H9 (cell line): ENCODE results near the gene CEMIP2. TPM values are rescaled to one million over a fixed set of nuclear protein-coding genes. Genes with fewer than 3 reads are reported as not detected.

Experiments
- DNase-seq: peaks from one replicate; pipeline ENCODE4 v3.0.0-alpha.2; 2017
- H2AFZ ChIP-seq: one replicate; pipeline ENCODE4 v1.6.1; 2013; ENCODE audit warnings: mild to moderate bottlenecking, low read length, control low read depth, moderate library complexity
- H2AK5ac ChIP-seq: 2 replicates; pipeline ENCODE4 v1.6.1; 2013; ENCODE audit warnings: low read length, control low read depth, mixed read lengths; ENCODE audit not compliant: insufficient read length
- H2BK120ac ChIP-seq: one replicate; pipeline ENCODE4 v1.6.1; 2013; ENCODE audit warnings: low read depth, mild to moderate bottlenecking, low read length, control low read depth, inconsistent platforms; ENCODE audit not compliant: poor library complexity, severe bottlenecking
- H2BK12ac ChIP-seq: 2 replicates; pipeline ENCODE4 v1.6.1; 2013; ENCODE audit warnings: low read length, control low read depth, mixed read lengths, low read depth; ENCODE audit not compliant: insufficient read length
- H2BK15ac ChIP-seq: 2 replicates; pipeline ENCODE4 v1.6.1; 2013; ENCODE audit warnings: low read depth, low read length, control low read depth
- H2BK20ac ChIP-seq: one replicate; pipeline ENCODE4 v1.6.1; 2013; ENCODE audit warnings: low read depth, mild to moderate bottlenecking, low read length, control low read depth, inconsistent platforms; ENCODE audit not compliant: poor library complexity, severe bottlenecking
- H2BK5ac ChIP-seq: 2 replicates; pipeline ENCODE4 v1.6.1; 2013; ENCODE audit warnings: low read length, control low read depth, mixed read lengths; ENCODE audit not compliant: insufficient read length
- H3K14ac ChIP-seq: 2 replicates; pipeline ENCODE4 v1.6.1; 2013; ENCODE audit warnings: low read length, control low read depth; ENCODE audit not compliant: insufficient read depth
- H3K18ac ChIP-seq: 2 replicates; pipeline ENCODE4 v1.6.1; 2013; ENCODE audit warnings: low read depth, mild to moderate bottlenecking, mixed read lengths, low read length, control low read depth; ENCODE audit not compliant: insufficient read length
- H3K23ac ChIP-seq: 2 replicates; pipeline ENCODE4 v1.6.1; 2013; ENCODE audit warnings: low read length, control low read depth, mixed read lengths, low read depth; ENCODE audit not compliant: insufficient read length
- H3K23me2 ChIP-seq: 2 replicates; pipeline ENCODE4 v1.6.1; 2013; ENCODE audit warnings: low read depth, mild to moderate bottlenecking, mixed read lengths, low read length, control low read depth; ENCODE audit not compliant: insufficient read length, poor library complexity, severe bottlenecking
- H3K27ac ChIP-seq: 2 replicates; pipeline ENCODE4 v1.5.1; 2013; ENCODE audit warnings: low read length, control low read depth, mixed read lengths, low read depth; ENCODE audit not compliant: insufficient read length
- H3K27me3 ChIP-seq: 2 replicates; pipeline ENCODE4 v1.6.1; 2013; ENCODE audit warnings: low read length, control low read depth, inconsistent platforms; ENCODE audit not compliant: insufficient read depth
- H3K4ac ChIP-seq: 2 replicates; pipeline ENCODE4 v1.6.1; 2013; ENCODE audit warnings: low read depth, mild to moderate bottlenecking, control low read depth, inconsistent platforms, low read length, moderate library complexity
- H3K4me1 ChIP-seq: 2 replicates; pipeline ENCODE4 v1.6.1; 2013; ENCODE audit warnings: low read length, control low read depth, inconsistent platforms; ENCODE audit not compliant: insufficient read depth
- H3K4me2 ChIP-seq: 2 replicates; pipeline ENCODE4 v1.6.1; 2013; ENCODE audit warnings: low read length, control low read depth, mixed read lengths; ENCODE audit not compliant: insufficient read length, insufficient read depth
- H3K56ac ChIP-seq: 2 replicates; pipeline ENCODE4 v1.6.1; 2013; ENCODE audit warnings: low read depth, mild to moderate bottlenecking, mixed read lengths, low read length, control low read depth; ENCODE audit not compliant: insufficient read length
- H3K79me1 ChIP-seq: 2 replicates; pipeline ENCODE4 v1.6.1; 2013; ENCODE audit warnings: low read depth, mild to moderate bottlenecking, moderate library complexity, low read length, control low read depth, inconsistent platforms; ENCODE audit not compliant: insufficient read depth, poor library complexity, severe bottlenecking
- H3K79me2 ChIP-seq: 2 replicates; pipeline ENCODE4 v1.6.1; 2013; ENCODE audit warnings: low read length, control low read depth, inconsistent platforms; ENCODE audit not compliant: insufficient read depth
- H3K9ac ChIP-seq: 2 replicates; pipeline ENCODE4 v1.6.1; 2013; ENCODE audit warnings: low read length, control low read depth, mixed read lengths; ENCODE audit not compliant: insufficient read length; ENCODE audit errors: extremely low read depth
- H3K9me3 ChIP-seq: one replicate; pipeline ENCODE4 v1.6.1; 2013; ENCODE audit warnings: low read depth, low read length, inconsistent platforms; ENCODE audit not compliant: control insufficient read depth
- H3T11ph ChIP-seq: one replicate; pipeline ENCODE4 v1.6.1; 2013; ENCODE audit warnings: mild to moderate bottlenecking, low read length, control low read depth, inconsistent platforms
- H4K20me1 ChIP-seq: one replicate; pipeline ENCODE4 v1.6.1; 2013; ENCODE audit not compliant: control insufficient read depth, insufficient read length, insufficient read depth
- H4K5ac ChIP-seq: 2 replicates; pipeline ENCODE4 v1.6.1; 2013; ENCODE audit warnings: low read depth, mild to moderate bottlenecking, mixed read lengths, low read length, control low read depth; ENCODE audit not compliant: insufficient read length
- H4K8ac ChIP-seq: replicated peaks from 2 replicates; pipeline ENCODE4 v1.6.1; 2013; ENCODE audit warnings: low read length, control low read depth, mixed read lengths, low read depth; ENCODE audit not compliant: insufficient read length
- H4K91ac ChIP-seq: 2 replicates; pipeline ENCODE4 v1.6.1; 2013; ENCODE audit warnings: low read depth, mild to moderate bottlenecking, moderate library complexity, mixed read lengths, low read length, control low read depth; ENCODE audit not compliant: insufficient read length
- H3K27ac Mint-ChIP-seq, 3 experiments: 2 replicates in 2 of 3; 3 replicates in 1 of 3; pipeline ENCODE4 v1.8.0; 2020 to 2021; ENCODE audit warnings: mixed read lengths in 3 of 3, mild to moderate bottlenecking in 1 of 3, moderate library complexity in 1 of 3
- H3K27me3 Mint-ChIP-seq: 2 replicates; pipeline ENCODE4 v1.8.0; 2021; ENCODE audit warnings: low read depth, mild to moderate bottlenecking, moderate library complexity, mixed read lengths
- H3K36me3 Mint-ChIP-seq, 3 experiments: 2 replicates in 2 of 3; 3 replicates in 1 of 3; pipeline ENCODE4 v1.8.0; 2020 to 2021; ENCODE audit warnings: low read depth in 3 of 3, mixed read lengths in 3 of 3; ENCODE audit not compliant: insufficient read depth in 1 of 3
- H3K4me1 Mint-ChIP-seq, 2 experiments: 2 replicates each; pipeline ENCODE4 v1.8.0; 2020; ENCODE audit warnings: mixed read lengths in 2 of 2
- H3K4me3 Mint-ChIP-seq, 2 experiments: 2 replicates in 1 of 2; 3 replicates in 1 of 2; pipeline ENCODE4 v1.8.0; 2020 to 2021; ENCODE audit warnings: mild to moderate bottlenecking in 2 of 2, mixed read lengths in 2 of 2, moderate library complexity in 1 of 2
- H3K9me3 Mint-ChIP-seq, 2 experiments: 2 replicates in 1 of 2; 3 replicates in 1 of 2; pipeline ENCODE4 v1.8.0; 2020; ENCODE audit warnings: mild to moderate bottlenecking in 2 of 2, mixed read lengths in 2 of 2, moderate library complexity in 1 of 2
- CTCF ChIP-seq: fragments of 200-600 bp; sonication (generic); conservative IDR thresholded peaks from 3 replicates; pipeline ENCODE4 v1.8.0; 2021; ENCODE audit warnings: antibody characterized with exemption, mild to moderate bottlenecking
- WGBS: extraction: QIAGEN DNeasy Blood & Tissue Kit; methylation state at CpG from one replicate; pipeline ENCODE4 v1.1.7; 2013; ENCODE audit warnings: missing lambda C conversion rate, low lambda C conversion rate, mixed read lengths; ENCODE audit not compliant: insufficient read length; ENCODE audit errors: extremely low coverage; 5-methylcytosine and 5-hydroxymethylcytosine counted together
- total RNA-seq: library from RNA; stranded (reverse); gene quantifications from 2 replicates; pipeline ENCODE4 v1.2.1, GENCODE V29; 2021

CEMIP2 gene
- total RNA-seq, 1 experiment from 2014 or later, result 77.2 TPM

- no peak overlapping the region for H3K4me3 Mint-ChIP-seq
- no peaks in the 10 kb centered on the region; the same call in 1 of the 2 replicates for H3K27me3 Mint-ChIP-seq
- H4K8ac ChIP-seq, result no peak overlapping the region
- H2BK12ac ChIP-seq, result no peak overlapping the region
- H3K9me3 Mint-ChIP-seq, result no peaks in the 10 kb centered on the region
- no peak overlapping the region for H2BK20ac ChIP-seq
- H3K18ac ChIP-seq, result no peak overlapping the region
- DNase-seq, result no peak
- H3K4me1 ChIP-seq, result no peaks in the 10 kb centered on the region
- no peaks in the 10 kb centered on the region for H3K23me2 ChIP-seq
- no peak overlapping the region for H3T11ph ChIP-seq
- no peak overlapping the region for H2AK5ac ChIP-seq
- WGBS, result no CpG with 5 or more reads among the region's 2 CpGs
- no peak overlapping the region for H4K5ac ChIP-seq
- H3K9me3 ChIP-seq, result no peaks in the 10 kb centered on the region
- H3K23ac ChIP-seq, result no peak overlapping the region
- H2BK5ac ChIP-seq, result no peak overlapping the region
- H3K27ac ChIP-seq, result no peak overlapping the region
- H2AFZ ChIP-seq, result no peak overlapping the region
- no peak overlapping the region for H3K4ac ChIP-seq
- H3K9ac ChIP-seq, result no peak overlapping the region
- no peak overlapping the region for H4K91ac ChIP-seq
- H2BK120ac ChIP-seq, result no peak overlapping the region
- 0 out of 7 replicates have a peak overlapping the region, but pooled peaks of 1 of the 3 experiments have one; percentile 39 for H3K27ac Mint-ChIP-seq
- no peaks in the 10 kb centered on the region for H3K27me3 ChIP-seq
- no peak for TF ChIP-seq CTCF
- H3K4me1 Mint-ChIP-seq, result peaks cover 7 to 13% of the 10 kb centered on the region in 2 experiments
- H3K14ac ChIP-seq, result no peak overlapping the region
- no peaks in the 10 kb centered on the region for H4K20me1 ChIP-seq
- H3K79me1 ChIP-seq, result no peaks in the 10 kb centered on the region
- H3K56ac ChIP-seq, result no peak overlapping the region
- no peak overlapping the region for H2BK15ac ChIP-seq
- H3K4me2 ChIP-seq, result no peak overlapping the region
- peaks cover 8 to 80% (median 80%) of the 10 kb centered on the region in 3 experiments; a peak in 5 of 7 replicates for H3K36me3 Mint-ChIP-seq
- no peaks in the 10 kb centered on the region for H3K79me2 ChIP-seq
Observed at GRCh38 chr9:71737455-71737854, 30.9 kb downstream of the CEMIP2 start.
